IMR-90 (cell line): Measurements from ENCODE around the gene HNMT. TPM values are rescaled to one million over a fixed set of nuclear protein-coding genes. Genes with fewer than 3 reads are reported as not detected.

ENCODE experiments used
- ATAC-seq: fragments of 200-7000 bp; cut with Tn5 transposase; 2 replicates; pipeline ENCODE4 v1.9.1; 2020; ENCODE audit warnings: low read depth, mild to moderate bottlenecking, moderate library complexity
- BruUV-seq: library from RNA; stranded (reverse); fragments of 400-500 nt; replicated peaks from 2 replicates; lab custom pipeline; 2021; lab: Mats Ljungman, UMichigan
- CTCF ChIA-PET: fragments of 300-600 bp; formaldehyde crosslinking; extraction: SDS; loops from one replicate; lab custom pipeline; 2021; ENCODE audit warnings: antibody characterized with exemption; lab: Yijun Ruan, JAX
- POLR2A ChIA-PET: fragments of 300-600 bp; sonication (Branson Sonifier 250); formaldehyde crosslinking; loops from one replicate; lab custom pipeline; 2022; ENCODE audit warnings: antibody characterized with exemption; ENCODE audit not compliant: unreplicated experiment; lab: Charles Lee
- DNase-seq: peaks from one replicate; pipeline ENCODE4 v3.0.0; 2013
- H2AFZ ChIP-seq: replicated peaks from 2 replicates; pipeline ENCODE3; 2013; ENCODE audit warnings: low read length, mild to moderate bottlenecking; ENCODE audit not compliant: poor library complexity
- H2AK5ac ChIP-seq: 2 replicates; pipeline ENCODE4 v1.6.1; 2013; ENCODE audit warnings: low read depth, low read length, inconsistent platforms
- H2AK9ac ChIP-seq: replicated peaks from 2 replicates; pipeline ENCODE3; 2013; ENCODE audit warnings: mild to moderate bottlenecking, low read depth, low read length, moderate library complexity; ENCODE audit not compliant: poor library complexity
- H2BK120ac ChIP-seq: 2 replicates; pipeline ENCODE4 v1.6.1; 2013; ENCODE audit warnings: low read depth, low read length, inconsistent platforms
- H2BK15ac ChIP-seq: 3 replicates; pipeline ENCODE4 v1.6.1; 2013; ENCODE audit warnings: low read depth, low read length, inconsistent platforms
- H2BK20ac ChIP-seq: 2 replicates; pipeline ENCODE4 v1.6.1; 2013; ENCODE audit warnings: low read depth, mild to moderate bottlenecking, inconsistent platforms, low read length, moderate library complexity
- H2BK5ac ChIP-seq: 2 replicates; pipeline ENCODE4 v1.6.1; 2013; ENCODE audit warnings: mild to moderate bottlenecking, low read depth, low read length, inconsistent platforms; ENCODE audit not compliant: poor library complexity, severe bottlenecking
- H3K14ac ChIP-seq: replicated peaks from 2 replicates; pipeline ENCODE4 v1.6.1; 2013; ENCODE audit warnings: low read depth, low read length, inconsistent platforms
- H3K18ac ChIP-seq: 2 replicates; pipeline ENCODE4 v1.6.1; 2013; ENCODE audit warnings: low read depth, low read length, control low read depth
- H3K23ac ChIP-seq: 2 replicates; pipeline ENCODE4 v1.6.1; 2013; ENCODE audit warnings: low read depth, low read length, inconsistent platforms
- H3K27ac ChIP-seq: 2 replicates; pipeline ENCODE4 v1.5.1; 2013; ENCODE audit warnings: mild to moderate bottlenecking, control low read depth, low read length; ENCODE audit not compliant: insufficient read depth
- H3K27me3 ChIP-seq: 2 replicates; pipeline ENCODE4 v1.6.1; 2013; ENCODE audit warnings: low read length; ENCODE audit not compliant: control insufficient read depth, insufficient read depth
- H3K36me3 ChIP-seq: 2 replicates; pipeline ENCODE4 v1.6.1; 2013; ENCODE audit warnings: low read length, mixed read lengths; ENCODE audit not compliant: control insufficient read depth, insufficient read depth
- H3K4ac ChIP-seq: 2 replicates; pipeline ENCODE4 v1.6.1; 2013; ENCODE audit warnings: low read depth, low read length, inconsistent platforms
- H3K4me1 ChIP-seq: 2 replicates; pipeline ENCODE4 v1.6.1; 2013; ENCODE audit warnings: low read length, mixed read lengths; ENCODE audit not compliant: control insufficient read depth, insufficient read depth
- H3K4me2 ChIP-seq: 2 replicates; pipeline ENCODE4 v1.6.1; 2013; ENCODE audit warnings: low read depth, mild to moderate bottlenecking, control low read depth, low read length, moderate library complexity
- H3K4me3 ChIP-seq: 2 replicates; pipeline ENCODE4 v1.5.1; 2013; ENCODE audit warnings: low read depth, mild to moderate bottlenecking, control low read depth, low read length, moderate library complexity; ENCODE audit not compliant: insufficient read depth
- H3K56ac ChIP-seq: 2 replicates; pipeline ENCODE4 v1.6.1; 2013; ENCODE audit warnings: low read length, inconsistent platforms; ENCODE audit not compliant: insufficient read depth; ENCODE audit errors: extremely low read depth
- H3K79me1 ChIP-seq, 2 experiments: 2 replicates each; pipeline ENCODE4 v1.6.1; 2013; ENCODE audit warnings: low read length in 2 of 2, inconsistent platforms in 1 of 2, low read depth in 1 of 2
- H3K9ac ChIP-seq: 2 replicates; pipeline ENCODE4 v1.6.1; 2013; ENCODE audit warnings: low read depth, low read length, control low read depth
- H3K9me1 ChIP-seq: 2 replicates; pipeline ENCODE4 v1.6.1; 2013; ENCODE audit warnings: low read length, inconsistent platforms; ENCODE audit not compliant: insufficient read depth
- H3K9me3 ChIP-seq: 2 replicates; pipeline ENCODE4 v1.6.1; 2013; ENCODE audit warnings: low read length; ENCODE audit not compliant: control insufficient read depth, insufficient read depth
- H4K20me1 ChIP-seq: 2 replicates; pipeline ENCODE4 v1.6.1; 2013; ENCODE audit warnings: low read length, inconsistent platforms; ENCODE audit not compliant: insufficient read depth
- H4K5ac ChIP-seq: 2 replicates; pipeline ENCODE4 v1.6.1; 2013; ENCODE audit warnings: mild to moderate bottlenecking, low read depth, low read length, control low read depth
- H4K8ac ChIP-seq, 2 experiments: 2 replicates each; pipeline ENCODE4 v1.6.1; 2013; ENCODE audit warnings: low read depth in 2 of 2, low read length in 2 of 2, control low read depth in 1 of 2, inconsistent platforms in 1 of 2
- H4K91ac ChIP-seq: 2 replicates; pipeline ENCODE4 v1.6.1; 2013; ENCODE audit warnings: low read depth, low read length, inconsistent platforms; ENCODE audit not compliant: insufficient read depth
- CEBPB ChIP-seq: IDR thresholded peaks from 2 replicates; pipeline ENCODE4 v1.6.1; 2012; ENCODE audit warnings: low read depth, low read length, improper control_type of control experiment
- RCOR1 ChIP-seq: IDR thresholded peaks from 2 replicates; pipeline ENCODE4 v1.6.1; 2012; ENCODE audit warnings: mild to moderate bottlenecking, low read length, improper control_type of control experiment; ENCODE audit not compliant: insufficient replicate concordance
- SMC3 ChIP-seq: fragments of 150-350 bp; IDR thresholded peaks from 2 replicates; pipeline ENCODE4 v1.6.1; 2016; ENCODE audit warnings: low read depth, mild to moderate bottlenecking, antibody characterized with exemption, low read length, moderate library complexity
- WGBS, 2 experiments: methylation state at CpG; one replicate each; pipeline versions ENCODE4 v1.1.5 to v1.1.7; 2013; ENCODE audit warnings: missing lambda C conversion rate in 2 of 2; ENCODE audit not compliant: insufficient read length in 1 of 2; ENCODE audit errors: extremely low coverage in 2 of 2; 5-methylcytosine and 5-hydroxymethylcytosine counted together
- dilution Hi-C: fragments of 300-500 bp; cut with HindIII; formaldehyde crosslinking; loops from one replicate; pipeline ENCODE4 v1.14.3; 2018; ENCODE audit warnings: low sequenced_read_pairs; ENCODE audit not compliant: unreplicated experiment
- in situ Hi-C: fragments of 300-500 bp; cut with MboI; formaldehyde crosslinking; loops from 3 replicates; pipeline ENCODE4 v1.14.3; 2019; ENCODE audit warnings: low sequenced_read_pairs, inconsistent platforms, mixed read lengths
- intact Hi-C: fragments of 100-400 bp; cut with micrococcal nuclease; formaldehyde crosslinking; loops from 2 replicates; pipeline ENCODE4 v1.10.0; 2022
- polyA plus RNA-seq, 3 experiments: library from polyadenylated mRNA; depleted of rRNA; stranded (reverse); fragments of >200 nt; gene quantifications; 2 replicates each; pipeline ENCODE4 v1.2.3, GENCODE V29; 2012; ENCODE audit warnings: low replicate concordance in 1 of 3
- total RNA-seq: library from RNA; depleted of rRNA; stranded (reverse); fragments of >200 nt; gene quantifications from 2 replicates; pipeline ENCODE4 v1.2.3, GENCODE V29; 2012

The HNMT gene
- total and polyA plus RNA-seq, 2 of the 4 experiments (the other 2 are of a cell fraction): 6.4 to 14.2 TPM

GRCh38 chr2:138060301-138060635 is 96.0 kb downstream of the HNMT start:
- Histone ChIP-seq H3K27ac (no peak overlapping the region), H3K4ac (no peak overlapping the region), H2BK20ac (no peak overlapping the region), H2BK15ac (no peak overlapping the region), H4K20me1 (no peaks in the 10 kb centered on the region), H4K91ac (no peak overlapping the region), H3K9ac (no peak overlapping the region), H3K9me3 (no peaks in the 10 kb centered on the region), H3K56ac (no peak overlapping the region), H2BK5ac (no peak overlapping the region), H3K79me1 (no peaks in the 10 kb centered on the region), H3K9me1 (no peaks in the 10 kb centered on the region), H3K4me2 (no peak overlapping the region), H2AK9ac (no peak overlapping the region), H2AK5ac (no peak overlapping the region), H2BK120ac (no peak overlapping the region), H3K4me3 (no peak overlapping the region), H4K5ac (no peak overlapping the region), H3K23ac (no peak overlapping the region), H3K27me3 (no peaks in the 10 kb centered on the region; the same call in 1 of the 2 replicates), H2AFZ (peak overlapping the region; percentile 43), H4K8ac (no peak overlapping the region), H3K36me3 (no peaks in the 10 kb centered on the region), H3K4me1 (no peaks in the 10 kb centered on the region), H3K14ac (no peak overlapping the region), H3K18ac (no peak overlapping the region)
- POLR2A ChIA-PET: no interaction called here
- intact Hi-C loops: no loop called here
- DNase-seq (peak; percentile 41), ATAC-seq (no peak)
- in situ Hi-C loops: no loop called here
- no CpG with 5 or more reads among the region's 1 CpG for whole genome bisulfite sequencing, 2 experiments
- no TSS peak for BruUV-seq
- CTCF ChIA-PET: no interaction called here
- dilution Hi-C loops: no loop called here
- TF ChIP-seq CEBPB: peak; percentile 19; the same call in 1 of the 2 replicates
- TF ChIP-seq RCOR1: no peak
- no peak for TF ChIP-seq SMC3
